ENCODE results near the gene SDHB. TPM values are rescaled to one million over a fixed set of nuclear protein-coding genes. Genes with fewer than 3 reads are reported as not detected.

SDHB gene
- total and polyA plus RNA-seq, 9 of the 15 experiments (the other 6 are each of a cell fraction or from before 2014, with no cell fraction given), result 207 to 554 (median 365) TPM

DNA sequence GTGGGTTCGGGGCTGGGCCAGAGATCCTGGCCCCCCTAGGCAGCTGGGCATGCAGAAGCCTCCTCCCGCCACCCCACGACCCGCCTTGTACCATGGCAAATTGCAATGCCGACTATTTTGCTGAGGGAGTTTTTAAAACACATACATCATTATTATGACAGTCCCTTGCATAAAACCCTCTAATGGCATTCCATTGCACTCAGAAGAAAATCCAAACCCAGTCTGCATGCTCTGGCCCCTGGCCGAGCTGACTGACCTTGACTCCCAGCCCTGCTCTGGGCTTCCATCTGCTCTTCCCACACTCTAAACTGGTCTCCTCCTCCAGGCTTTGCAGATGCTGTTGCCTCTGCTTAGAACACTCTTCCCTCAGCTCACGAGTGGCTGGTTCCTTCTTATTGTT is 37.4 kb upstream of the SDHB start:
- H3K9ac ChIP-seq (ENCODE audit: insufficient read depth in 1 of 2, low read depth in 2 of 2, low read length in 2 of 2), result no peak overlapping the region
- peaks cover 35 to 82% of the 10 kb centered on the region in 2 experiments for H3K27me3 ChIP-seq (ENCODE audit: control insufficient read depth in 2 of 2, insufficient read depth in 2 of 2, low read length in 2 of 2)
- H3K4me1 ChIP-seq (replicated peaks in 1 of 2; ENCODE audit: control insufficient read depth in 2 of 2, insufficient read depth in 2 of 2, low read length in 2 of 2), result no peaks in the 10 kb centered on the region
- 6% methylated on average over 7 of the region's 7 CpGs for WGBS (ENCODE audit: insufficient coverage, low coverage, missing lambda C conversion rate)
- H3K79me2 ChIP-seq (ENCODE audit: control insufficient read depth, insufficient read depth, low read length), result no peaks in the 10 kb centered on the region
- intact Hi-C loops (cut with micrococcal nuclease), result no loop called here
- H3K27ac ChIP-seq (ENCODE audit: extremely low read depth, low read depth, low read length), result no peak overlapping the region
- DNase-seq (ENCODE audit: extremely low read depth in 1 of 4, low spot score in 3 of 4) (no peak), FAIRE-seq (no peak), ATAC-seq (no peak)
- no peaks in the 10 kb centered on the region for H3K36me3 ChIP-seq (ENCODE audit: control insufficient read depth, insufficient read depth, low read length)
- ChIA-PET POLR2A (interaction anchor here (1.0 to 1.2 kb wide), 2 partner anchors 20 to 23 kb away, joined by 3 read pairs; no protein-coding TSS in a partner anchor), CTCF (ENCODE audit: low intra/inter-chr PET ratio) (no interaction called here)
- H3K4me2 ChIP-seq (ENCODE audit: insufficient read depth, low read length), result no peak overlapping the region
- TF ChIP-seq SMAD4 (CRISPR knock-in tag; conservative IDR thresholded peaks at IDR 0.05), result no peak
- H4K20me1 ChIP-seq (replicated peaks; ENCODE audit: control insufficient read depth, insufficient read depth, low read length), result no peaks in the 10 kb centered on the region; the same call in 1 of the 2 replicates
- H3K9me1 ChIP-seq (ENCODE audit: control insufficient read depth, insufficient read depth, low read length), result no peaks in the 10 kb centered on the region
- no peak overlapping the region for H3K4me3 ChIP-seq
- H3K9me3 ChIP-seq (replicated peaks; ENCODE audit: control insufficient read depth, insufficient read depth, low read depth, low read length), result no peaks in the 10 kb centered on the region
- no peak overlapping the region for H2AFZ ChIP-seq (ENCODE audit: low read depth, low read length)
- BruUV-seq (replicated peaks), result no TSS peak
- in situ Hi-C loops (cut with MboI), result no loop called here

DNA sequence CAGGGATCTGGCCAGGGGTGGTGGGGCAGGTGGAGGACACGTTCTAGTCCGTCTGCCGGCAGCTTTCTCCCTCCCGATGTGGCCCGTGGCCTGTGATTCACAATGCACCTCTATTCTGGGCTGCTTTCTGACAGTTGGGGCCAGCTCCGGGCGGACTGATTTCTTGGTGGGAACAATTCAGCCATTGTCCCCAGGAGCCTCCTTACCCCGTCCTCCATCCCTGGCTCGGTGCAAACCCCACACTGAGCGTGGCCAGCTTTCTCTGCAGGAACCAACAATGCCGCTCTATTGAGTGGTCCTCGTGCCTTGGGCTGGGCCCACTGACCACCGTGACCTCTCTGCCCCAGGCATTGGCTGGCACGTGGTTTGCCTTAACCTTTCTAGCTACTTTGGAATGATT is 35.7 kb upstream of the SDHB start:
- Histone ChIP-seq H3K9me1 (ENCODE audit: control insufficient read depth, insufficient read depth, low read length) (no peaks in the 10 kb centered on the region), H3K27me3 (ENCODE audit: control insufficient read depth in 2 of 2, insufficient read depth in 2 of 2, low read length in 2 of 2) (peaks cover 43 to 84% of the 10 kb centered on the region in 2 experiments), H3K9ac (ENCODE audit: insufficient read depth in 1 of 2, low read depth in 2 of 2, low read length in 2 of 2) (no peak overlapping the region; a peak in 1 of 4 replicates), H3K79me2 (ENCODE audit: control insufficient read depth, insufficient read depth, low read length) (no peaks in the 10 kb centered on the region), H3K4me2 (ENCODE audit: insufficient read depth, low read length) (no peak overlapping the region), H3K27ac (ENCODE audit: extremely low read depth, low read depth, low read length) (no peak overlapping the region), H2AFZ (ENCODE audit: low read depth, low read length) (no peak overlapping the region), H4K20me1 (replicated peaks; ENCODE audit: control insufficient read depth, insufficient read depth, low read length) (peaks cover 3% of the 10 kb centered on the region; the same call in 1 of the 2 replicates), H3K36me3 (ENCODE audit: control insufficient read depth, insufficient read depth, low read length) (no peaks in the 10 kb centered on the region), H3K4me1 (replicated peaks in 1 of 2; ENCODE audit: control insufficient read depth in 2 of 2, insufficient read depth in 2 of 2, low read length in 2 of 2) (no peaks in the 10 kb centered on the region), H3K4me3 (no peak overlapping the region), H3K9me3 (replicated peaks; ENCODE audit: control insufficient read depth, insufficient read depth, low read depth, low read length) (no peaks in the 10 kb centered on the region)
- in situ Hi-C loops (cut with MboI) (no loop called here), intact Hi-C loops (cut with micrococcal nuclease) (no loop called here)
- ChIA-PET POLR2A (no interaction called here), CTCF (ENCODE audit: low intra/inter-chr PET ratio) (no interaction called here)
- no peak for ATAC-seq
- TF ChIP-seq BDP1 (IDR thresholded peaks at IDR 0.05; ENCODE audit: insufficient read depth, insufficient read length), result no peak
- TF ChIP-seq SMAD2 (IDR thresholded peaks at IDR 0.05; ENCODE audit: low read depth, low read length), result no peak
- TF ChIP-seq, protein P1, sequence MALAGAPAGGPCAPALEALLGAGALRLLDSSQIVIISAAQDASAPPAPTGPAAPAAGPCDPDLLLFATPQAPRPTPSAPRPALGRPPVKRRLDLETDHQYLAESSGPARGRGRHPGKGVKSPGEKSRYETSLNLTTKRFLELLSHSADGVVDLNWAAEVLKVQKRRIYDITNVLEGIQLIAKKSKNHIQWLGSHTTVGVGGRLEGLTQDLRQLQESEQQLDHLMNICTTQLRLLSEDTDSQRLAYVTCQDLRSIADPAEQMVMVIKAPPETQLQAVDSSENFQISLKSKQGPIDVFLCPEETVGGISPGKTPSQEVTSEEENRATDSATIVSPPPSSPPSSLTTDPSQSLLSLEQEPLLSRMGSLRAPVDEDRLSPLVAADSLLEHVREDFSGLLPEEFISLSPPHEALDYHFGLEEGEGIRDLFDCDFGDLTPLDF (CRISPR knock-in tag; IDR thresholded peaks at IDR 0.05), result no peak
- no peak for TF ChIP-seq ETV1 (tag; conservative IDR thresholded peaks at IDR 0.05; ENCODE audit: low read depth)
- TF ChIP-seq, protein P2, sequence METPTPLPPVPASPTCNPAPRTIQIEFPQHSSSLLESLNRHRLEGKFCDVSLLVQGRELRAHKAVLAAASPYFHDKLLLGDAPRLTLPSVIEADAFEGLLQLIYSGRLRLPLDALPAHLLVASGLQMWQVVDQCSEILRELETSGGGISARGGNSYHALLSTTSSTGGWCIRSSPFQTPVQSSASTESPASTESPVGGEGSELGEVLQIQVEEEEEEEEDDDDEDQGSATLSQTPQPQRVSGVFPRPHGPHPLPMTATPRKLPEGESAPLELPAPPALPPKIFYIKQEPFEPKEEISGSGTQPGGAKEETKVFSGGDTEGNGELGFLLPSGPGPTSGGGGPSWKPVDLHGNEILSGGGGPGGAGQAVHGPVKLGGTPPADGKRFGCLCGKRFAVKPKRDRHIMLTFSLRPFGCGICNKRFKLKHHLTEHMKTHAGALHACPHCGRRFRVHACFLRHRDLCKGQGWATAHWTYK (CRISPR knock-in tag; IDR thresholded peaks at IDR 0.05), result no peak
- no peak for TF ChIP-seq ZNF766 (CRISPR knock-in tag; conservative IDR thresholded peaks at IDR 0.05)
- TF ChIP-seq ZNF699 (CRISPR knock-in tag; IDR thresholded peaks at IDR 0.05; ENCODE audit: insufficient replicate concordance), result no peak
- DNase-seq (ENCODE audit: extremely low read depth in 1 of 4, low spot score in 3 of 4), result no peak
- under 1% methylated on average over 13 of the region's 14 CpGs for WGBS (ENCODE audit: insufficient coverage, low coverage, missing lambda C conversion rate)
- BruUV-seq (replicated peaks), result no TSS peak
- no peak for FAIRE-seq
